Stomach (tissue), 4 donors: ENCODE data around the gene EXOC3L2.

Source experiments
- POLR2A ChIP-seq, 4 donors: fragments of 450-650 bp; IDR thresholded peaks; one replicate each; pipeline ENCODE4 v1.6.1; 2016; ENCODE audit warnings: antibody characterized with exemption in 4 of 4, control low read depth in 2 of 4, mild to moderate bottlenecking in 1 of 4, moderate library complexity in 1 of 4
- TF ChIP-seq, protein P1 (sequence below), 7 experiments: fragments of 450-650 bp in 4 of 7; fragments of 200-600 bp in 3 of 7; sonication (generic) in 3 of 7; IDR thresholded peaks; one replicate each; pipeline ENCODE4 v1.5.1; 2016 to 2019; ENCODE audit warnings: antibody characterized with exemption in 7 of 7, control low read depth in 2 of 7, mild to moderate bottlenecking in 1 of 7

DNA sequence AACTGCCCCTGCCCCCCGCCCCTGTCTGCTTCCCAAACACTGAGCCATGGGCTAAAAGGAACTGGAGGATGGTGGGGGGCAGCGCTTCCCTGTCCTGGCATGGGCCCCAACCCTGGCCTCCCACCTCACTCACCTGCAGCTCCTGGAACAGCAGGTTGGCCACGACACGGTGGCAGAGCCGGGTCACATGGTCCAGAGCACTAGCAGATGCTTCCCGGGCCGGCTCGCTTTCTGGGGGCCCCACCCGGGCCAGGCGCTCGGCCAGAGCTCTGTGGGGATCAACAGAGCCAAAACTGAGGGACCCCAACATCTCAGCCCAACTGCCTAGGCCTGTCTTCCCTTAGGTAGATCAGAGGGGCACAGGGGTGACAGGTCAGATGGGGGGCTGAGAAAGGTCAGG is 20.6 kb downstream of the EXOC3L2 start:
- TF ChIP-seq, protein P1, sequence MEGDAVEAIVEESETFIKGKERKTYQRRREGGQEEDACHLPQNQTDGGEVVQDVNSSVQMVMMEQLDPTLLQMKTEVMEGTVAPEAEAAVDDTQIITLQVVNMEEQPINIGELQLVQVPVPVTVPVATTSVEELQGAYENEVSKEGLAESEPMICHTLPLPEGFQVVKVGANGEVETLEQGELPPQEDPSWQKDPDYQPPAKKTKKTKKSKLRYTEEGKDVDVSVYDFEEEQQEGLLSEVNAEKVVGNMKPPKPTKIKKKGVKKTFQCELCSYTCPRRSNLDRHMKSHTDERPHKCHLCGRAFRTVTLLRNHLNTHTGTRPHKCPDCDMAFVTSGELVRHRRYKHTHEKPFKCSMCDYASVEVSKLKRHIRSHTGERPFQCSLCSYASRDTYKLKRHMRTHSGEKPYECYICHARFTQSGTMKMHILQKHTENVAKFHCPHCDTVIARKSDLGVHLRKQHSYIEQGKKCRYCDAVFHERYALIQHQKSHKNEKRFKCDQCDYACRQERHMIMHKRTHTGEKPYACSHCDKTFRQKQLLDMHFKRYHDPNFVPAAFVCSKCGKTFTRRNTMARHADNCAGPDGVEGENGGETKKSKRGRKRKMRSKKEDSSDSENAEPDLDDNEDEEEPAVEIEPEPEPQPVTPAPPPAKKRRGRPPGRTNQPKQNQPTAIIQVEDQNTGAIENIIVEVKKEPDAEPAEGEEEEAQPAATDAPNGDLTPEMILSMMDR (IDR thresholded peaks at IDR 0.05) = no peak
- TF ChIP-seq POLR2A (IDR thresholded peaks at IDR 0.05) = no peak
